Liver (tissue), 9 donors: Measurements from ENCODE around the gene EMID1. TPM values are rescaled to one million over a fixed set of nuclear protein-coding genes. Genes with fewer than 3 reads are reported as not detected.

Experiments used
- DNase-seq: peaks from one replicate; pipeline ENCODE4 v3.0.0-alpha.2; 2017; ENCODE audit warnings: low spot score
- H3K27ac ChIP-seq, 2 donors: one replicate each; pipeline ENCODE4 v1.7.0; 2013; ENCODE audit warnings: inconsistent platforms in 2 of 2, low read length in 2 of 2, control low read depth in 1 of 2, low read depth in 1 of 2, mild to moderate bottlenecking in 1 of 2
- H3K27me3 ChIP-seq, 4 donors: one replicate each; pipeline versions ENCODE4 v1.6.1 to v1.7.0; 2013; ENCODE audit warnings: low read length in 3 of 4, inconsistent platforms in 1 of 4, mild to moderate bottlenecking in 1 of 4, moderate library complexity in 1 of 4; ENCODE audit not compliant: control insufficient read depth in 4 of 4, insufficient read depth in 4 of 4
- H3K36me3 ChIP-seq, 4 donors: one replicate each; pipeline versions ENCODE4 v1.6.1 to v1.7.0; 2013; ENCODE audit warnings: low read length in 3 of 4, mild to moderate bottlenecking in 3 of 4, low read depth in 1 of 4, moderate library complexity in 1 of 4; ENCODE audit not compliant: control insufficient read depth in 4 of 4, insufficient read depth in 3 of 4
- H3K4me1 ChIP-seq, 4 donors: one replicate each; pipeline versions ENCODE4 v1.6.1 to v1.7.0; 2013; ENCODE audit warnings: low read length in 3 of 4, mild to moderate bottlenecking in 3 of 4, moderate library complexity in 1 of 4; ENCODE audit not compliant: control insufficient read depth in 4 of 4, insufficient read depth in 4 of 4
- H3K4me3 ChIP-seq, 3 donors: one replicate each; pipeline versions ENCODE4 v1.6.1 to v1.7.0; 2013; ENCODE audit warnings: low read length in 3 of 3, control low read depth in 1 of 3, low read depth in 1 of 3, mild to moderate bottlenecking in 1 of 3
- H3K9ac ChIP-seq, 2 donors: one replicate each; pipeline ENCODE4 v1.7.0; 2013; ENCODE audit warnings: low read length in 2 of 2, mild to moderate bottlenecking in 2 of 2, moderate library complexity in 2 of 2, control low read depth in 1 of 2, low read depth in 1 of 2
- H3K9me3 ChIP-seq, 4 donors: one replicate each; pipeline versions ENCODE4 v1.6.1 to v1.7.0; 2013; ENCODE audit warnings: low read length in 3 of 4; ENCODE audit not compliant: control insufficient read depth in 4 of 4
- ATF3 ChIP-seq: IDR thresholded peaks from 2 replicates; pipeline ENCODE4 v1.6.1; 2016; ENCODE audit warnings: antibody characterized with exemption
- CTCF ChIP-seq: fragments of 150-350 bp; IDR thresholded peaks from 2 replicates; pipeline ENCODE4 v1.5.1; 2017; ENCODE audit warnings: improper control_type of control experiment, low read depth, low read length; ENCODE audit not compliant: missing input control
- EGR1 ChIP-seq, 2 donors: IDR thresholded peaks; 2 replicates each; pipeline ENCODE4 v1.6.1; 2016 to 2018; ENCODE audit warnings: antibody characterized with exemption in 2 of 2, low read depth in 2 of 2
- FOXA1 ChIP-seq: IDR thresholded peaks from 2 replicates; pipeline ENCODE4 v1.6.1; 2016; ENCODE audit warnings: antibody characterized with exemption
- FOXA2 ChIP-seq: IDR thresholded peaks from 2 replicates; pipeline ENCODE4 v1.6.1; 2016; ENCODE audit warnings: antibody characterized with exemption
- GABPA ChIP-seq, 2 donors: IDR thresholded peaks in 1 of 2; conservative IDR thresholded peaks in 1 of 2; 2 replicates each; pipeline ENCODE4 v1.6.1; 2016; ENCODE audit warnings: antibody characterized with exemption in 2 of 2, mild to moderate bottlenecking in 1 of 2, moderate library complexity in 1 of 2
- HNF4A ChIP-seq, 2 donors: conservative IDR thresholded peaks; 2 replicates each; pipeline ENCODE4 v1.6.1; 2016; ENCODE audit warnings: antibody characterized with exemption in 2 of 2, mild to moderate bottlenecking in 2 of 2
- JUND ChIP-seq, 2 donors: IDR thresholded peaks; 2 replicates each; pipeline ENCODE4 v1.6.1; 2016; ENCODE audit warnings: antibody characterized with exemption in 2 of 2
- MAX ChIP-seq: IDR thresholded peaks from 2 replicates; pipeline ENCODE4 v1.6.1; 2016; ENCODE audit warnings: antibody characterized with exemption
- NR2F2 ChIP-seq: IDR thresholded peaks from 2 replicates; pipeline ENCODE4 v1.6.1; 2016; ENCODE audit warnings: antibody characterized with exemption
- RAD21 ChIP-seq, 2 donors: IDR thresholded peaks; 2 replicates each; pipeline ENCODE4 v1.6.1; 2016; ENCODE audit warnings: antibody characterized with exemption in 2 of 2, mild to moderate bottlenecking in 2 of 2
- RXRA ChIP-seq, 2 donors: IDR thresholded peaks; 2 replicates each; pipeline ENCODE4 v1.6.1; 2017 to 2018; ENCODE audit warnings: antibody characterized with exemption in 2 of 2, mild to moderate bottlenecking in 1 of 2
- SP1 ChIP-seq: IDR thresholded peaks from 2 replicates; pipeline ENCODE4 v1.6.1; 2018; ENCODE audit warnings: antibody characterized with exemption, mild to moderate bottlenecking
- TAF1 ChIP-seq: conservative IDR thresholded peaks from 2 replicates; pipeline ENCODE4 v1.6.1; 2016; ENCODE audit warnings: antibody characterized with exemption, mild to moderate bottlenecking
- YY1 ChIP-seq: IDR thresholded peaks from 2 replicates; pipeline ENCODE4 v1.6.1; 2016; ENCODE audit warnings: antibody characterized with exemption, mild to moderate bottlenecking
- ZBTB33 ChIP-seq: IDR thresholded peaks from 2 replicates; pipeline ENCODE4 v1.6.1; 2016; ENCODE audit warnings: antibody characterized with exemption
- WGBS: extraction: QIAGEN DNeasy Blood & Tissue Kit; methylation state at CpG from one replicate; pipeline ENCODE4 v1.1.7; 2013; 5-methylcytosine and 5-hydroxymethylcytosine counted together
- polyA plus RNA-seq, 2 donors: library from polyadenylated mRNA; stranded (reverse) in 1 of 2; unstranded in 1 of 2; fragments of 200-250 nt in 1 of 2; fragments of >200 nt in 1 of 2; fragmentation: Nextera tagmentation in 1 of 2; extraction: Ambion mirVana in 1 of 2; gene quantifications; one replicate each; pipeline versions ENCODE4 v1.2.1 to v1.2.3, GENCODE V29; 2013 to 2015
- total RNA-seq, 2 donors: library from RNA; depleted of rRNA; stranded (reverse); fragments of >200 nt; gene quantifications; one replicate each; pipeline ENCODE4 v1.2.3, GENCODE V29; 2014
- donor health status: healthy.
- donor health status: healthy.
- donor health status: healthy.
- donor health status: healthy.
- donor health status: healthy.

The EMID1 gene
- total and polyA plus RNA-seq, 4 donors: 0.89 to 8.9 (median 2.1) TPM

GRCh38 chr22:29269731-29270474 is 64.2 kb downstream of the EMID1 start:
- peak overlapping the region; percentile 97 to 99 for H3K27ac ChIP-seq
- TF ChIP-seq MAX: no peak
- TF ChIP-seq JUND (IDR thresholded peaks at IDR 0.05): no peak
- no peak for TF ChIP-seq TAF1
- no peak for TF ChIP-seq ZBTB33
- 8% methylated on average over 13 of the region's 13 CpGs for WGBS
- H3K36me3 ChIP-seq: peaks cover 4 to 31% (median 27%) of the 10 kb centered on the region in 4 donors
- no peaks in the 10 kb centered on the region for H3K27me3 ChIP-seq
- no peaks in the 10 kb centered on the region for H3K9me3 ChIP-seq
- H3K4me1 ChIP-seq: peaks cover 4 to 69% (median 57%) of the 10 kb centered on the region in 4 donors
- peak overlapping the region; percentile 77 to 83 (median 79) for H3K4me3 ChIP-seq
- peak overlapping the region; percentile 91 to 93 for H3K9ac ChIP-seq
- no peak for DNase-seq

GRCh38 chr22:29270475-29271271 is 65.0 kb downstream of the EMID1 start:
- DNase-seq: no peak
- Histone ChIP-seq H3K27ac (peak overlapping the region; percentile 97 to 99), H3K9ac (peak overlapping the region in 1 of 2 donors; percentile 57), H3K9me3 (no peaks in the 10 kb centered on the region), H3K27me3 (no peaks in the 10 kb centered on the region), H3K4me1 (peaks cover 6 to 77% (median 63%) of the 10 kb centered on the region in 4 donors), H3K4me3 (peak overlapping the region; percentile 77 to 83 (median 79)), H3K36me3 (peaks cover 1 to 34% (median 27%) of the 10 kb centered on the region in 4 donors)
- TF ChIP-seq SP1 (peak; percentile 12), HNF4A (conservative IDR thresholded peaks at IDR 0.05) (peak in 1 of 2 donors; percentile 50), RXRA (IDR thresholded peaks at IDR 0.05) (peak; percentile 61 to 63), EGR1 (IDR thresholded peaks at IDR 0.05; ENCODE audit: low read depth in 2 of 2) (no peak), ATF3 (no peak)
- WGBS: 23% methylated on average over 9 of the region's 9 CpGs

- Histone ChIP-seq H3K9ac (no peak overlapping the region), H3K4me3 (no peak overlapping the region), H3K36me3 (peaks cover 6 to 48% (median 40%) of the 10 kb centered on the region in 4 donors), H3K27me3 (no peaks in the 10 kb centered on the region), H3K4me1 (peaks cover 4 to 76% (median 68%) of the 10 kb centered on the region in 4 donors), H3K9me3 (no peaks in the 10 kb centered on the region), H3K27ac (no peak overlapping the region)
- TF ChIP-seq YY1 (no peak), ATF3 (no peak), SP1 (no peak), RXRA (IDR thresholded peaks at IDR 0.05) (no peak), CTCF (no peak), GABPA (IDR thresholded peaks at IDR 0.05 in 1 of 2, conservative IDR thresholded peaks at IDR 0.05 in 1 of 2) (no peak), FOXA1 (no peak), HNF4A (conservative IDR thresholded peaks at IDR 0.05) (no peak), RAD21 (IDR thresholded peaks at IDR 0.05) (no peak), NR2F2 (no peak), TAF1 (no peak), FOXA2 (no peak)
- no peak for DNase-seq
- WGBS: 80% methylated on average over 2 of the region's 2 CpGs
Observed at GRCh38 chr22:29272624-29273023, 66.9 kb downstream of the EMID1 start.
